ENCODE data around the gene IDH3B.

GRCh38 chr20:2692886-2693285 is 28.9 kb upstream of the IDH3B start:
- TF ChIP-seq CTCF (IDR thresholded peaks at IDR 0.05) (no peak), ZFX (IDR thresholded peaks at IDR 0.05; ENCODE audit: borderline replicate concordance) (no peak)
